Vagina (tissue), 2 donors: Measurements from ENCODE around the gene KLF4.

ENCODE experiments used
- CTCF ChIP-seq, 3 experiments: fragments of 450-650 bp in 2 of 3; fragments of 200-600 bp in 1 of 3; sonication (generic) in 1 of 3; IDR thresholded peaks; one replicate each; pipeline ENCODE4 v1.5.1; 2017 to 2019; ENCODE audit warnings: antibody characterized with exemption in 3 of 3, mild to moderate bottlenecking in 2 of 3, moderate library complexity in 2 of 3
- POLR2A ChIP-seq, 2 donors: fragments of 450-650 bp; IDR thresholded peaks; one replicate each; pipeline ENCODE4 v1.6.1; 2017; ENCODE audit warnings: antibody characterized with exemption in 2 of 2, mild to moderate bottlenecking in 2 of 2, moderate library complexity in 2 of 2
- POLR2AphosphoS5 ChIP-seq, 2 donors: sonication (generic); formaldehyde crosslinking; IDR thresholded peaks; one replicate each; pipeline ENCODE4 v1.9.0; 2017; ENCODE audit warnings: antibody characterized with exemption in 2 of 2, mild to moderate bottlenecking in 2 of 2, low read depth in 1 of 2; ENCODE audit not compliant: insufficient read depth in 1 of 2

- TF ChIP-seq POLR2A (IDR thresholded peaks at IDR 0.05) (no peak), CTCF (IDR thresholded peaks at IDR 0.05) (no peak), POLR2AphosphoS5 (IDR thresholded peaks at IDR 0.05; ENCODE audit: insufficient read depth in 1 of 2, low read depth in 1 of 2) (no peak)
These were observed 43.1 kb downstream of the KLF4 start for GRCh38 chr9:107446491-107446890.
